Tibial nerve (tissue), 4 donors: ENCODE results near the gene OR4M1. TPM values are rescaled to one million over a fixed set of nuclear protein-coding genes. Genes with fewer than 3 reads are reported as not detected.
"Not testable (repeated sequence)": the region's sequence is repeated elsewhere in the genome, so short reads cannot be mapped to it uniquely, and the experiment has no call there.

Experiments used
- DNase-seq, 2 donors: peaks; one replicate each; pipeline ENCODE4 v3.0.0-alpha.2; 2019; ENCODE audit warnings: low spot score in 2 of 2
- H3K27ac ChIP-seq, 4 donors: fragments of 200-600 bp; sonication (generic) in 3 of 4; one replicate each; pipeline ENCODE4 v1.5.1; 2017 to 2019; ENCODE audit warnings: mild to moderate bottlenecking in 1 of 4
- H3K27me3 ChIP-seq, 2 donors: fragments of 200-600 bp; sonication (generic) in 1 of 2; one replicate each; pipeline versions ENCODE4 v1.5.1 to v1.6.0; 2017 to 2019
- H3K36me3 ChIP-seq, 3 donors: fragments of 200-600 bp; sonication (generic); one replicate each; pipeline ENCODE4 v1.5.1; 2018 to 2019
- H3K4me1 ChIP-seq, 4 donors: fragments of 200-600 bp; sonication (generic) in 3 of 4; one replicate each; pipeline ENCODE4 v1.5.1; 2017 to 2019
- H3K4me3 ChIP-seq, 4 donors: fragments of 200-600 bp; sonication (generic) in 3 of 4; one replicate each; pipeline ENCODE4 v1.5.1; 2017 to 2019; ENCODE audit warnings: mild to moderate bottlenecking in 1 of 4, moderate library complexity in 1 of 4
- H3K9me3 ChIP-seq, 4 donors: fragments of 200-600 bp; sonication (generic) in 3 of 4; one replicate each; pipeline ENCODE4 v1.5.1; 2017 to 2019
- CTCF ChIP-seq, 5 experiments: fragments of 200-600 bp in 3 of 5; fragments of 450-650 bp in 2 of 5; sonication (generic) in 3 of 5; IDR thresholded peaks; one replicate each; pipeline ENCODE4 v1.5.1; 2016 to 2019; ENCODE audit warnings: antibody characterized with exemption in 5 of 5, mild to moderate bottlenecking in 3 of 5, moderate library complexity in 2 of 5
- EP300 ChIP-seq, 2 donors: sonication (generic); formaldehyde crosslinking; IDR thresholded peaks; one replicate each; pipeline ENCODE4 v1.6.1; 2017; ENCODE audit warnings: antibody characterized with exemption in 2 of 2, mild to moderate bottlenecking in 1 of 2
- POLR2A ChIP-seq, 2 donors: fragments of 450-650 bp; IDR thresholded peaks; one replicate each; pipeline ENCODE4 v1.6.1; 2017; ENCODE audit warnings: antibody characterized with exemption in 2 of 2, mild to moderate bottlenecking in 2 of 2, moderate library complexity in 2 of 2
- WGBS, 2 donors: methylation state at CpG; one replicate each; pipeline ENCODE4 v1.1.5; 2018; 5-methylcytosine and 5-hydroxymethylcytosine counted together
- total RNA-seq, 4 donors: library from RNA; depleted of rRNA; stranded (reverse); fragments of >200 nt; gene quantifications; one replicate each; pipeline ENCODE4 v1.1.0, GENCODE V29; 2016

OR4M1 gene
- total RNA-seq, 4 donors from 2014 or later, result not detected

- peaks cover 0 to 19% (median 0%) of the 10 kb centered on the region in 4 donors for H3K9me3 ChIP-seq
- WGBS, 2 donors, result 21 to 43% methylated on average over 1 of the region's 1 CpG
- H3K27ac ChIP-seq, result no peak overlapping the region
- H3K36me3 ChIP-seq, result no peaks in the 10 kb centered on the region
- no peak for DNase-seq
- H3K27me3 ChIP-seq, result no peaks in the 10 kb centered on the region
- no peaks in the 10 kb centered on the region for H3K4me1 ChIP-seq
- TF ChIP-seq POLR2A (IDR thresholded peaks at IDR 0.05) (no peak), EP300 (IDR thresholded peaks at IDR 0.05) (no peak), CTCF (IDR thresholded peaks at IDR 0.05) (no peak)
- no peak overlapping the region for H3K4me3 ChIP-seq
These were observed 50.5 kb downstream of the OR4M1 start for GRCh38 chr14:19823765-19824164.

- not testable (repeated sequence) for H3K27ac ChIP-seq, H3K9me3 ChIP-seq, H3K36me3 ChIP-seq, DNase-seq, H3K27me3 ChIP-seq, H3K4me1 ChIP-seq, H3K4me3 ChIP-seq
- WGBS, 2 donors, result 55 to 63% methylated on average over 12 of the region's 12 CpGs
These were observed 54.4 kb downstream of the OR4M1 start for GRCh38 chr14:19827626-19828244.

GRCh38 chr14:19828314-19828713, 55.0 kb downstream of the OR4M1 start:
- H3K27me3 ChIP-seq, result no peaks in the 10 kb centered on the region
- DNase-seq, result no peak
- H3K36me3 ChIP-seq, result no peaks in the 10 kb centered on the region
- H3K4me1 ChIP-seq, result no peaks in the 10 kb centered on the region
- H3K4me3 ChIP-seq, result no peak overlapping the region
- TF ChIP-seq EP300 (IDR thresholded peaks at IDR 0.05) (no peak), POLR2A (IDR thresholded peaks at IDR 0.05) (no peak)
- 76 to 91% methylated on average over 2 of the region's 2 CpGs for WGBS, 2 donors
- H3K9me3 ChIP-seq, result no peaks in the 10 kb centered on the region
- no peak overlapping the region for H3K27ac ChIP-seq

Other genes starting within 250 kb of the OR4M1 start
- gene OR11H2, start 59.6 kb upstream of the OR4M1 start, total RNA-seq, result not detected
- not detected for gene OR4Q3, start 29.9 kb upstream of the OR4M1 start, total RNA-seq
- gene OR4N2, start 30.3 kb downstream of the OR4M1 start, total RNA-seq, result not detected
- under 1 TPM in 1 of 4 donors, not detected in 3; 0.63 TPM for gene OR4K2, start 101.6 kb downstream of the OR4M1 start, total RNA-seq
- not detected for gene OR4K5, start 147.1 kb downstream of the OR4M1 start, total RNA-seq
- not detected for gene OR4K1, start 157.4 kb downstream of the OR4M1 start, total RNA-seq
- gene OR4K15, start 202.1 kb downstream of the OR4M1 start, total RNA-seq, result not detected
- gene OR4Q2, start 228.7 kb downstream of the OR4M1 start, total RNA-seq, result not detected
- gene OR4K14, start 245.8 kb downstream of the OR4M1 start, total RNA-seq, result not detected